Stomach (tissue), 9 donors: ENCODE results near the gene C11orf21. TPM values are rescaled to one million over a fixed set of nuclear protein-coding genes. Genes with fewer than 3 reads are reported as not detected.

Experiments used
- DNase-seq, 2 donors: peaks; one replicate each; pipeline versions ENCODE4 v3.0.0 to v3.0.0-alpha.2; 2013 to 2019
- H3K27ac ChIP-seq, 5 donors: fragments of 200-600 bp in 4 of 5; sonication (generic) in 4 of 5; one replicate each; pipeline ENCODE4 v1.5.1; 2013 to 2019; ENCODE audit warnings: mild to moderate bottlenecking in 1 of 5, moderate library complexity in 1 of 5
- H3K27me3 ChIP-seq, 3 donors: fragments of 200-600 bp; sonication (generic); one replicate each; pipeline ENCODE4 v1.5.1; 2017 to 2019; ENCODE audit warnings: mixed run types in 1 of 3
- H3K36me3 ChIP-seq, 4 donors: fragments of 200-600 bp; sonication (generic); 1 replicate in 3 of 4; 2 replicates in 1 of 4; pipeline ENCODE4 v1.5.1; 2016 to 2019
- H3K4me1 ChIP-seq, 4 donors: fragments of 200-600 bp; sonication (generic); one replicate each; pipeline ENCODE4 v1.5.1; 2016 to 2019
- H3K4me3 ChIP-seq, 4 donors: fragments of 200-600 bp; sonication (generic) in 3 of 4; one replicate each; pipeline ENCODE4 v1.5.1; 2016 to 2019; ENCODE audit warnings: mild to moderate bottlenecking in 1 of 4
- H3K9me3 ChIP-seq, 4 donors: fragments of 200-600 bp; sonication (generic); one replicate each; pipeline ENCODE4 v1.5.1; 2016 to 2019
- EP300 ChIP-seq: sonication (generic); formaldehyde crosslinking; IDR thresholded peaks from one replicate; pipeline ENCODE4 v1.6.1; 2017; ENCODE audit warnings: antibody characterized with exemption
- POLR2A ChIP-seq, 4 donors: fragments of 450-650 bp; IDR thresholded peaks; one replicate each; pipeline ENCODE4 v1.6.1; 2016; ENCODE audit warnings: antibody characterized with exemption in 4 of 4, control low read depth in 2 of 4, mild to moderate bottlenecking in 1 of 4, moderate library complexity in 1 of 4
- POLR2AphosphoS5 ChIP-seq, 3 donors: sonication (generic); formaldehyde crosslinking; IDR thresholded peaks; one replicate each; pipeline ENCODE4 v1.6.1; 2016; ENCODE audit warnings: antibody characterized with exemption in 3 of 3
- WGBS, 5 donors: extraction: QIAGEN DNeasy Blood & Tissue Kit in 3 of 5; methylation state at CpG; one replicate each; pipeline versions ENCODE4 v1.1.5 to v1.1.7; 2013 to 2018; 5-methylcytosine and 5-hydroxymethylcytosine counted together
- intact Hi-C: fragments of 100-400 bp; cut with DNase I; formaldehyde crosslinking; loops from one replicate; pipeline ENCODE4 v1.15.1; 2023; ENCODE audit warnings: low total_unique reads
- polyA plus RNA-seq, 3 donors: library from polyadenylated mRNA; stranded (reverse); fragments of 200-250 nt; gene quantifications; one replicate each; pipeline ENCODE4 v1.2.3, GENCODE V29; 2013
- total RNA-seq, 5 donors: library from RNA; depleted of rRNA; stranded (reverse); fragments of >200 nt; gene quantifications; one replicate each; pipeline versions ENCODE4 v1.1.0 to v1.2.3, GENCODE V29; 2014 to 2016
- TF ChIP-seq, protein P1 (sequence below), 7 experiments: fragments of 450-650 bp in 4 of 7; fragments of 200-600 bp in 3 of 7; sonication (generic) in 3 of 7; IDR thresholded peaks; one replicate each; pipeline ENCODE4 v1.5.1; 2016 to 2019; ENCODE audit warnings: antibody characterized with exemption in 7 of 7, control low read depth in 2 of 7, mild to moderate bottlenecking in 1 of 7
- donor health status: healthy with polysubstance abuse.
- donor health status: Bipolar disorder and iron deficiency.
- donor health status: healthy.

The C11orf21 gene
- total and polyA plus RNA-seq, 8 donors: 0.61 to 1.8 (median 0.82) TPM; not detected in 2

DNA sequence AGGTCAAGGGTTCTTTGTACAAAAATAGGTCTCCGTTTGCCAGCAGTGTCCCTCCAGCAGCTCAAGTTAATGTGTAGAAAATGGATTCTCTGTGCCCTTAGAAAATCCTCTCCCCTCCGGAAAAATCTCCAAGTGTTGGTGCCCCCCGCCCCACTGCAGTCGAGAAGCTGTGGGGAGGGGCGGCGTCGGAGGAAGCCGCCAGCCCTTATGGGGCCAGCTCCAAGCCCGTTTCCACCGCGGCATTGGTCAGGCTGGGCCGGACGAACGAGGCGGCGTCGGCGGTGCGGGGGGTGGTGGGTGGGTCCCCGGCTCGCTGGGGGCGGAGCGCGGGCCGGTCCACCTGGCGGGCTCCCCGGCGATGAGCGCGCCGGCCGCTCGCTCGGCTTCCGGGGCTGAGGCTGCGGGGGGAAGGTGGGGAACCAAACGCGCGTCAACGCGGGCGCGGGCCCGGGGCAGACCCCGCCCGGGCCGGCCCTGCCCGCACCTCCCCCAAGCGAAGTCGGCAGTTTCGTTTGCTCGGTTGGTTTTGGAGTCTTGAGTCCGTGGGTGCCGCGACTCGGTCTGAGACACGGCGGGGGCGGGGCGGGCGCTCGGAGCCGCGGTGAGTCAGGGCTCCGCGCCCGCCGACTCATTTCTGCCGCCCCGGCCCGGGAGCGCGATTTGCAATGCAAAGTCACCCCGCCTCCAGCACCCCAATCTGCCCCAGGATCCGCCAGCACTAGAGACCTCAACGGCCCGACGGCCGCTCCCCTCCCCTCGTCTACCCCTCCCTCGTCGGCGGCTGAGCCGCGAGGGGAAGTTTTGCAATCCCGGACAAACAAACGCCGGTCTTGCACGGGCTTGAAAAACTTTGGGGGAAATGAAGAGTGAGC is 32.8 kb downstream of the C11orf21 start:
- Histone ChIP-seq H3K4me3 (peak overlapping the region; percentile 55 to 68 (median 56)), H3K27ac (peak overlapping the region; percentile 20 to 87 (median 52)), H3K9me3 (no peaks in the 10 kb centered on the region), H3K27me3 (peaks cover 12 to 65% (median 41%) of the 10 kb centered on the region in 3 donors), H3K36me3 (no peaks in the 10 kb centered on the region), H3K4me1 (peaks cover 25 to 44% (median 36%) of the 10 kb centered on the region in 4 donors)
- TF ChIP-seq POLR2A (IDR thresholded peaks at IDR 0.05): no peak
- TF ChIP-seq, protein P1, sequence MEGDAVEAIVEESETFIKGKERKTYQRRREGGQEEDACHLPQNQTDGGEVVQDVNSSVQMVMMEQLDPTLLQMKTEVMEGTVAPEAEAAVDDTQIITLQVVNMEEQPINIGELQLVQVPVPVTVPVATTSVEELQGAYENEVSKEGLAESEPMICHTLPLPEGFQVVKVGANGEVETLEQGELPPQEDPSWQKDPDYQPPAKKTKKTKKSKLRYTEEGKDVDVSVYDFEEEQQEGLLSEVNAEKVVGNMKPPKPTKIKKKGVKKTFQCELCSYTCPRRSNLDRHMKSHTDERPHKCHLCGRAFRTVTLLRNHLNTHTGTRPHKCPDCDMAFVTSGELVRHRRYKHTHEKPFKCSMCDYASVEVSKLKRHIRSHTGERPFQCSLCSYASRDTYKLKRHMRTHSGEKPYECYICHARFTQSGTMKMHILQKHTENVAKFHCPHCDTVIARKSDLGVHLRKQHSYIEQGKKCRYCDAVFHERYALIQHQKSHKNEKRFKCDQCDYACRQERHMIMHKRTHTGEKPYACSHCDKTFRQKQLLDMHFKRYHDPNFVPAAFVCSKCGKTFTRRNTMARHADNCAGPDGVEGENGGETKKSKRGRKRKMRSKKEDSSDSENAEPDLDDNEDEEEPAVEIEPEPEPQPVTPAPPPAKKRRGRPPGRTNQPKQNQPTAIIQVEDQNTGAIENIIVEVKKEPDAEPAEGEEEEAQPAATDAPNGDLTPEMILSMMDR (IDR thresholded peaks at IDR 0.05): no peak
- no peak for TF ChIP-seq POLR2AphosphoS5 (IDR thresholded peaks at IDR 0.05)
- no peak for TF ChIP-seq EP300
- WGBS, 5 donors: 1 to 2% (median 1%) methylated on average over 27 to 89 of the region's 89 CpGs
- intact Hi-C loops: no loop called here
- DNase-seq: peak; percentile 65 to 89

DNA sequence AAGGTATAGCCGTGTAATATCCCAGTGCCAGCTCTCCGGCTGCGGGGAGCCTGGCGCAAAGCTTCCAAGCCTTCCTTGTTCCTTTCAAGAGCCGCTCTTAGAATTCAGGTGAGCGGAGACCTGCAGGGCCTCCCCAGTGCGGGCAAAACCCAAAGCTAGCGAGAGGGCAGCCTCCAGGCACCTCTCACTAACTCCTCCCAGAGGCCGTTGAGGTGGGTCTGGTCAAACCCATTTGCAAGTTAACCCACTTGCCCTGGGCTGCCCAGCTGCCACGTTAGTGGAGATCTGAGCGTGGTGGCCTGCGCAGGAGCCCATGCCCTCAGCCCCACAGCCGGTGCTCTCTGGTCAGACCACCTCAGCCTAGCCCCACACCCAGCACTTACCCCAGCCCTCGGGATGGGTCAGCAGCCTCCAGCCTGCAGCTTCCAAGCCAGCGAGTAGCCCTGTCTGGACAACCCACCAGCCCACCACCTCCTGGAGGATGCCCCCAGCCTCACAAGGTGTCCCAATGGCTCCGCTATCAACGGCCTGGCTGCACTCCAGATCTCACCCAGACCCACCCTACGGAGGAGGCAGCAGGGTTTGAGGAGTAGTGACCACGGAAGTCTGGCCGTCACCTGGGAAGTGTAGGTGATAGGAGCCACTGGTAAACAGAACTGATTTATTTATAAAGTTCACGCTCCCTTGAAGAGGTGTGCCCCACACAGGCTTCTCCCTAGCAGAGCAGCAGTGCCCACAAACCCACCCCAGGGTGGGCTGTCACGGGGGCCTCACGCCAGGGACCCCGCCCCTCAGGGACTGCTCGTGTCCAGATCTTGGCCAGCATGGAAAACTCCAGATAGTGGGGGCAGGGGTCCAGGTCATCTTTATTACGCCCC is 33.6 kb downstream of the C11orf21 start:
- TF ChIP-seq EP300 (no peak), POLR2A (IDR thresholded peaks at IDR 0.05) (no peak), POLR2AphosphoS5 (IDR thresholded peaks at IDR 0.05) (no peak)
- TF ChIP-seq, protein P1 (IDR thresholded peaks at IDR 0.05): no peak
- peak; percentile 26 to 34 for DNase-seq
- no peaks in the 10 kb centered on the region for H3K36me3 ChIP-seq
- peaks cover 25 to 44% (median 36%) of the 10 kb centered on the region in 4 donors for H3K4me1 ChIP-seq
- no peaks in the 10 kb centered on the region for H3K9me3 ChIP-seq
- peaks cover 12 to 58% (median 41%) of the 10 kb centered on the region in 3 donors for H3K27me3 ChIP-seq
- WGBS, 5 donors: 52 to 77% (median 58%) methylated on average over 18 to 26 of the region's 26 CpGs
- peak overlapping the region in 4 of 5 donors; percentile 20 to 87 (median 60) for H3K27ac ChIP-seq
- intact Hi-C loops: no loop called here
- peak overlapping the region in 3 of 4 donors; percentile 55 to 68 (median 56) for H3K4me3 ChIP-seq

DNA sequence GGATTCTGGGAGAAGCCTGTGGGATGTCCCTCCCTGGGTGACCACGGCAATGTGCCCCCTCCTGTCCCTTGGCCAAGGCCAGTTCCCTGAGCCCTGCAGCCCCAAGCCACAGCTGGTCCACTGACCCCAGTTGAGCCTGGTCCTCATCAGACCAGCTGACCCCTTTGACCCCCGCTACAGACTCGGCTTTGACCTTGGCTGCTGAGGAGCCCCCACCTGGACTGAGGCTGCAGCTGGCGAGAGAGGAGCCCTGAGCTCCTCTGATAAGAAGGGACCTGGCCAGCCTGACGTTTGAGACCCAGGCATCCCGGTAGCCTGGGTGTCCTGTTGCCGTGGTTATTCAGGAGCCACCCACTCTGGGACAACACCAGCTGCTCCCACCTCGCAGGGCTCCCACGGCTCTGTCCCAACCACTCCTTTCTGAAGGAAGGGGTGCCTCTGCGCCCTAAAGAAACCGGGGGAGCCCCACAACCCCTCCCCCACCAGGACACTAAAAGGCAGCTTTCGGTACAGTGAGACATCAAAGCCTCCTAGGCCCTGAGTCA is 34.3 kb downstream of the C11orf21 start:
- H3K4me3 ChIP-seq: no peak overlapping the region
- H3K9me3 ChIP-seq: no peaks in the 10 kb centered on the region
- TF ChIP-seq POLR2A (IDR thresholded peaks at IDR 0.05): no peak
- peak in 1 of 2 donors; percentile 28 for DNase-seq
- peaks cover 25 to 44% (median 36%) of the 10 kb centered on the region in 4 donors for H3K4me1 ChIP-seq
- WGBS, 5 donors: 66 to 84% (median 74%) methylated on average over 9 to 12 of the region's 12 CpGs
- H3K27ac ChIP-seq: peak overlapping the region in 1 of 5 donors; percentile 87
- intact Hi-C loops: no loop called here
- peaks cover 12 to 55% (median 41%) of the 10 kb centered on the region in 3 donors for H3K27me3 ChIP-seq
- no peaks in the 10 kb centered on the region for H3K36me3 ChIP-seq

DNA sequence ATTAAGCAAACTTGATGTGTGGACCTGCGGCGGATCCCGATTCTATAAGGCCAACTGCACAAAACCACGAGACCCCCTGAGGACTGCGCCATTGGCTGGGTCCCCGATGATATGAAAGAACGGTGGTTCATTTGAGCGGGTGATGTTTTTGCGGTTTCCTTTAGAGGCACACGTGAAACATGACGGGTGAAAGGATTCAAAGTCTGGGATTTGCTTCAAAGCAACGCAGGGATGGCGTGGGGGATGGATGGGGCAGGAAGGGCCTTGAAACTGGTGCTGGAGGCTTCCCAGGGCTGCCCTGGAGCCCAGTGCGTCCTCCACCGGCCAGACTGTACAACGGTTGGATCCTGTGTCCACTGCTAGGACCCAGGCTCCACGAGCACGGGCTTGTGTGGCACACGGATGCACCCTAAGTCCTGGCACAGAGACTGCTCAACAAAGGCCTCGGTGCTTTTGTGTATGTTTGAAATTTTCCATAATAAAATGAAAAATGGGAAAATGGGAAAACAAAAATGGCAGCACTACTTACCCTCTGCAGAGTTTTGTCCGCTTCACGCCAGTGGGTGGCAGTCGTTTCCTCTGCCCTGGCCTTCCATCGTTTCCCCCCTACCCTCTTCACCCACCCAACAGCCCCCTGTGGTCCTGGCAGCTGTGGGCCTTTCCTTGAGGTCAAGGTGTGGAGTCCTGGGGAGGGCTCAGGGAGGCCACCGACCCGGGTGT is 35.0 kb downstream of the C11orf21 start:
- Histone ChIP-seq H3K9me3 (no peaks in the 10 kb centered on the region), H3K36me3 (no peaks in the 10 kb centered on the region), H3K27me3 (peaks cover 12 to 55% (median 34%) of the 10 kb centered on the region in 3 donors), H3K4me3 (no peak overlapping the region), H3K4me1 (peaks cover 25 to 44% (median 36%) of the 10 kb centered on the region in 4 donors), H3K27ac (peak overlapping the region in 1 of 5 donors; percentile 87)
- TF ChIP-seq EP300 (no peak), POLR2A (IDR thresholded peaks at IDR 0.05) (no peak), POLR2AphosphoS5 (IDR thresholded peaks at IDR 0.05) (no peak)
- TF ChIP-seq, protein P1 (IDR thresholded peaks at IDR 0.05): no peak
- DNase-seq: no peak
- WGBS, 5 donors: 85 to 96% (median 95%) methylated on average over 26 of the region's 26 CpGs
- intact Hi-C loops: no loop called here
